GM11168 (cell line): ENCODE measurements around the gene JARID2.

ENCODE experiments used
- in situ Hi-C: fragments of 300-500 bp; cut with MboI; formaldehyde crosslinking; loops from one replicate; pipeline ENCODE4 v1.12.0; 2022; ENCODE audit warnings: low sequenced_read_pairs; ENCODE audit not compliant: unreplicated experiment

Gene JARID2

GRCh38 chr6:15491986-15492269 lies 246.1 kb downstream of the JARID2 start:
- in situ Hi-C loops = no loop called here

GRCh38 chr6:15493437-15494168 lies 247.7 kb downstream of the JARID2 start:
- in situ Hi-C loops = no loop called here

GRCh38 chr6:15495375-15495901 lies 249.6 kb downstream of the JARID2 start:
- in situ Hi-C loops = no loop called here

GRCh38 chr6:15496345-15497131 lies 250.7 kb downstream of the JARID2 start:
- in situ Hi-C loops = no loop called here

GRCh38 chr6:15498640-15499039 lies 252.8 kb downstream of the JARID2 start:
- in situ Hi-C loops = no loop called here

- in situ Hi-C loops = no loop called here
Observed at GRCh38 chr6:15499125-15499524, 253.3 kb downstream of the JARID2 start.

GRCh38 chr6:15499591-15499990 lies 253.7 kb downstream of the JARID2 start:
- in situ Hi-C loops = no loop called here

GRCh38 chr6:15500078-15500740 lies 254.3 kb downstream of the JARID2 start:
- in situ Hi-C loops = no loop called here

GRCh38 chr6:15500901-15501825 lies 255.3 kb downstream of the JARID2 start:
- in situ Hi-C loops = no loop called here

GRCh38 chr6:15501826-15502445 lies 256.1 kb downstream of the JARID2 start:
- in situ Hi-C loops = no loop called here

GRCh38 chr6:15502446-15503345 lies 256.8 kb downstream of the JARID2 start:
- in situ Hi-C loops = no loop called here

- in situ Hi-C loops = no loop called here
Observed at GRCh38 chr6:15503346-15503680, 257.4 kb downstream of the JARID2 start.

GRCh38 chr6:15504040-15504495 lies 258.2 kb downstream of the JARID2 start:
- in situ Hi-C loops = no loop called here

GRCh38 chr6:15504581-15505350 lies 258.9 kb downstream of the JARID2 start:
- in situ Hi-C loops = no loop called here

- in situ Hi-C loops = no loop called here
Observed at GRCh38 chr6:15505463-15505918, 259.6 kb downstream of the JARID2 start.

- in situ Hi-C loops = no loop called here
Observed at GRCh38 chr6:15506066-15506465, 260.2 kb downstream of the JARID2 start.

GRCh38 chr6:15507221-15507620 lies 261.4 kb downstream of the JARID2 start:
- in situ Hi-C loops = no loop called here

GRCh38 chr6:15507746-15508145 lies 261.9 kb downstream of the JARID2 start:
- in situ Hi-C loops = no loop called here
